Esophagus muscularis mucosa (tissue), 4 donors: Measurements from ENCODE around the gene POP7.

ENCODE experiments used
- CTCF ChIP-seq, 3 experiments: fragments of 200-600 bp in 2 of 3; fragments of 450-650 bp in 1 of 3; sonication (generic) in 2 of 3; IDR thresholded peaks; one replicate each; pipeline ENCODE4 v1.5.1; 2017 to 2019; ENCODE audit warnings: antibody characterized with exemption in 3 of 3, mild to moderate bottlenecking in 2 of 3, moderate library complexity in 1 of 3
- EP300 ChIP-seq: sonication (generic); formaldehyde crosslinking; IDR thresholded peaks from one replicate; pipeline ENCODE4 v1.6.1; 2017; ENCODE audit warnings: antibody characterized with exemption
- POLR2A ChIP-seq: fragments of 450-650 bp; IDR thresholded peaks from one replicate; pipeline ENCODE4 v1.6.1; 2017; ENCODE audit warnings: antibody characterized with exemption, moderate library complexity, mild to moderate bottlenecking, low read depth
- POLR2AphosphoS5 ChIP-seq, 2 donors: sonication (generic); formaldehyde crosslinking; IDR thresholded peaks; one replicate each; pipeline ENCODE4 v1.6.1; 2017; ENCODE audit warnings: antibody characterized with exemption in 2 of 2

DNA sequence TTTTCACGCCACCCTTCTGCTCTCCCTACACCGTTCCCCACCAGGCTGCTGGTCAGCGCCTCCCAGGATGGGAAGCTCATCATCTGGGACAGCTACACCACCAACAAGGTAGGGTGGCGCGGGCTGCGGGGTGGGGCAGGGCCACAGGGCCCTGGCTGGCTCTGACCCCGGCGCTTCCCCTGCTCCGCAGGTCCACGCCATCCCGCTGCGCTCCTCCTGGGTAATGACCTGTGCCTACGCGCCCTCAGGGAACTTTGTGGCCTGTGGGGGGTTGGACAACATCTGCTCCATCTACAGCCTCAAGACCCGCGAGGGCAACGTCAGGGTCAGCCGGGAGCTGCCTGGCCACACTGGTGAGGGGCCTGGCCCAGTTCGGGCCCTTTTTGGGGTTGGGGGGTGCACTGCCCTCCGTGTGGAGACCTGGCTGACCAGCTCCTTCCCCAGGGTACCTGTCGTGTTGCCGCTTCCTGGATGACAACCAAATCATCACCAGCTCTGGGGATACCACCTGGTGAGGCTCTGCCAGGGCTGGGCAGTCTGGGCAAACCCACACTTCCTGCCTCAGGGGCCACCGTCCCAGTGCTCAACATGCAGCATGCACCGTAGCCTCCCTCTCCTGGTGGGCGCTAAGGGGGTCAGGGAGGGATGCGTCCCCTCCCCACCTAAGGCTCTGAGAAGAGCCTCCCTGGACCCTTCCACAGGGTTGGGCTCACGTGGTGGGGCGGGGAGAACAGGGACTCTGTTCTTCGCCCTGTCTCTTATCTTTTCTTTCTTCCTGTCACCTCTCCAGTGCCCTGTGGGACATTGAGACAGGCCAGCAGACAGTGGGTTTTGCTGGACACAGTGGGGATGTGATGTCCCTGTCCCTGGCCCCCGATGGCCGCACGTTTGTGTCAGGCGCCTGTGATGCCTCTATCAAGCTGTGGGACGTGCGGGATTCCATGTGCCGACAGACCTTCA is 28.3 kb upstream of the POP7 start:
- no peak for TF ChIP-seq CTCF (IDR thresholded peaks at IDR 0.05)
- TF ChIP-seq POLR2A, result no peak
- no peak for TF ChIP-seq POLR2AphosphoS5 (IDR thresholded peaks at IDR 0.05)
- no peak for TF ChIP-seq EP300
